Measurements from ENCODE around the gene AUTS2. TPM values are rescaled to one million over a fixed set of nuclear protein-coding genes. Genes with fewer than 3 reads are reported as not detected.

AUTS2 gene
- total and polyA plus RNA-seq, 2 of the 8 experiments (the other 6 are each of a cell fraction or from before 2014, with no cell fraction given): 25.9 to 101 TPM

GRCh38 chr7:69762821-69763352, 164.6 kb downstream of the AUTS2 start (continued):
- TF ChIP-seq ATF3 (IDR thresholded peaks at IDR 0.05; ENCODE audit: insufficient read depth, low read depth, low read length) (no peak), KDM1A (IDR thresholded peaks at IDR 0.05; ENCODE audit: borderline replicate concordance, low read length) (no peak), FOSL1 (IDR thresholded peaks at IDR 0.05; ENCODE audit: insufficient read depth, low read depth, low read length) (no peak), CHD1 (IDR thresholded peaks at IDR 0.05; ENCODE audit: low read depth, low read length) (no peak)
- TF ChIP-seq, protein P1, sequence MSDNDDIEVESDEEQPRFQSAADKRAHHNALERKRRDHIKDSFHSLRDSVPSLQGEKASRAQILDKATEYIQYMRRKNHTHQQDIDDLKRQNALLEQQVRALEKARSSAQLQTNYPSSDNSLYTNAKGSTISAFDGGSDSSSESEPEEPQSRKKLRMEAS (IDR thresholded peaks at IDR 0.05): no peak
